Calu3 (cell line): ENCODE results near the gene CDADC1. TPM values are rescaled to one million over a fixed set of nuclear protein-coding genes. Genes with fewer than 3 reads are reported as not detected.

Source experiments
- BruUV-seq: library from RNA; stranded (reverse); fragments of 400-500 nt; replicated peaks from 2 replicates; lab custom pipeline; 2021; lab: Mats Ljungman, UMichigan
- CTCF ChIA-PET: fragments of 300-600 bp; sonication (Branson Sonifier 250); formaldehyde crosslinking; loops from one replicate; lab custom pipeline; 2022; ENCODE audit warnings: antibody characterized with exemption; lab: Charles Lee
- DNase-seq: peaks from one replicate; pipeline ENCODE4 v3.0.0; 2022
- H3K27ac Mint-ChIP-seq: one replicate; pipeline ENCODE4 v1.8.0; 2022; ENCODE audit warnings: mixed read lengths; ENCODE audit not compliant: unreplicated experiment
- H3K27me3 Mint-ChIP-seq: one replicate; pipeline ENCODE4 v1.8.0; 2022; ENCODE audit warnings: mixed read lengths; ENCODE audit not compliant: unreplicated experiment
- H3K36me3 Mint-ChIP-seq: one replicate; pipeline ENCODE4 v1.8.0; 2022; ENCODE audit warnings: mild to moderate bottlenecking, moderate library complexity, mixed read lengths; ENCODE audit not compliant: insufficient read depth, unreplicated experiment
- H3K4me1 Mint-ChIP-seq: one replicate; pipeline ENCODE4 v1.8.0; 2022; ENCODE audit warnings: mild to moderate bottlenecking, low read depth, mixed read lengths; ENCODE audit not compliant: unreplicated experiment
- H3K4me3 Mint-ChIP-seq: one replicate; pipeline ENCODE4 v1.8.0; 2022; ENCODE audit warnings: mild to moderate bottlenecking, low read depth, moderate library complexity, mixed read lengths; ENCODE audit not compliant: unreplicated experiment
- H3K9me3 Mint-ChIP-seq: one replicate; pipeline ENCODE4 v1.8.0; 2022; ENCODE audit warnings: low read depth, mixed read lengths; ENCODE audit not compliant: unreplicated experiment
- CTCF ChIP-seq: fragments of 200-600 bp; IDR thresholded peaks from one replicate; pipeline ENCODE4 v1.8.0; 2022; ENCODE audit warnings: antibody characterized with exemption; ENCODE audit not compliant: unreplicated experiment
- intact Hi-C: fragments of 100-400 bp; cut with micrococcal nuclease; formaldehyde crosslinking; loops from one replicate; pipeline ENCODE4 v1.10.0; 2022; ENCODE audit not compliant: unreplicated experiment
- total RNA-seq: library from RNA; stranded (reverse); gene quantifications from 2 replicates; pipeline ENCODE4 v1.2.3, GENCODE V29; 2022

The CDADC1 gene
- total RNA-seq, 1 experiment from 2014 or later: 6.4 TPM

GRCh38 chr13:49304763-49305700, 57.3 kb downstream of the CDADC1 start:
- peaks cover 40% of the 10 kb centered on the region for H3K4me1 Mint-ChIP-seq
- H3K9me3 Mint-ChIP-seq: no peaks in the 10 kb centered on the region
- no peaks in the 10 kb centered on the region for H3K27me3 Mint-ChIP-seq

GRCh38 chr13:49305792-49306425, 58.2 kb downstream of the CDADC1 start:
- Mint-ChIP-seq H3K27ac (no peak overlapping the region), H3K9me3 (no peaks in the 10 kb centered on the region), H3K27me3 (no peaks in the 10 kb centered on the region), H3K4me1 (peaks cover 31% of the 10 kb centered on the region), H3K36me3 (no peaks in the 10 kb centered on the region), H3K4me3 (no peak overlapping the region)
- BruUV-seq: no TSS peak
- no peak for DNase-seq
- no peak for TF ChIP-seq CTCF
- intact Hi-C loops: no loop called here
- CTCF ChIA-PET: no interaction called here

More at GRCh38 chr13:49304763-49305700, 57.3 kb downstream of the CDADC1 start:
- Mint-ChIP-seq H3K27ac (no peak overlapping the region), H3K4me3 (no peak overlapping the region), H3K36me3 (no peaks in the 10 kb centered on the region)
- TF ChIP-seq CTCF: no peak
- no TSS peak for BruUV-seq
- intact Hi-C loops: no loop called here
- no peak for DNase-seq
- CTCF ChIA-PET: no interaction called here

GRCh38 chr13:49307365-49307764, 59.6 kb downstream of the CDADC1 start:
- Mint-ChIP-seq H3K36me3 (no peaks in the 10 kb centered on the region), H3K4me1 (peaks cover 21% of the 10 kb centered on the region), H3K9me3 (no peaks in the 10 kb centered on the region), H3K4me3 (no peak overlapping the region), H3K27ac (no peak overlapping the region), H3K27me3 (no peaks in the 10 kb centered on the region)
- CTCF ChIA-PET: no interaction called here
- BruUV-seq: no TSS peak
- DNase-seq: no peak
- intact Hi-C loops: no loop called here
- TF ChIP-seq CTCF: no peak

GRCh38 chr13:49308097-49308875, 60.6 kb downstream of the CDADC1 start:
- CTCF ChIA-PET: no interaction called here
- intact Hi-C loops: no loop called here
- Mint-ChIP-seq H3K36me3 (no peaks in the 10 kb centered on the region), H3K9me3 (no peaks in the 10 kb centered on the region), H3K27ac (no peak overlapping the region), H3K27me3 (no peaks in the 10 kb centered on the region), H3K4me1 (peaks cover 12% of the 10 kb centered on the region), H3K4me3 (no peak overlapping the region)
- no peak for TF ChIP-seq CTCF
- no TSS peak for BruUV-seq
- DNase-seq: no peak
